DMS 273 (cell line): ENCODE data around the gene OCSTAMP.
A peak's percentile ranks its signal among the peaks of the same experiment; 100 is the strongest.

Experiments used
- DNase-seq: peaks from one replicate; lab custom pipeline; 2025; ENCODE audit not compliant: unreplicated experiment; lab: John Stamatoyannopoulos, UW

Gene OCSTAMP

DNA sequence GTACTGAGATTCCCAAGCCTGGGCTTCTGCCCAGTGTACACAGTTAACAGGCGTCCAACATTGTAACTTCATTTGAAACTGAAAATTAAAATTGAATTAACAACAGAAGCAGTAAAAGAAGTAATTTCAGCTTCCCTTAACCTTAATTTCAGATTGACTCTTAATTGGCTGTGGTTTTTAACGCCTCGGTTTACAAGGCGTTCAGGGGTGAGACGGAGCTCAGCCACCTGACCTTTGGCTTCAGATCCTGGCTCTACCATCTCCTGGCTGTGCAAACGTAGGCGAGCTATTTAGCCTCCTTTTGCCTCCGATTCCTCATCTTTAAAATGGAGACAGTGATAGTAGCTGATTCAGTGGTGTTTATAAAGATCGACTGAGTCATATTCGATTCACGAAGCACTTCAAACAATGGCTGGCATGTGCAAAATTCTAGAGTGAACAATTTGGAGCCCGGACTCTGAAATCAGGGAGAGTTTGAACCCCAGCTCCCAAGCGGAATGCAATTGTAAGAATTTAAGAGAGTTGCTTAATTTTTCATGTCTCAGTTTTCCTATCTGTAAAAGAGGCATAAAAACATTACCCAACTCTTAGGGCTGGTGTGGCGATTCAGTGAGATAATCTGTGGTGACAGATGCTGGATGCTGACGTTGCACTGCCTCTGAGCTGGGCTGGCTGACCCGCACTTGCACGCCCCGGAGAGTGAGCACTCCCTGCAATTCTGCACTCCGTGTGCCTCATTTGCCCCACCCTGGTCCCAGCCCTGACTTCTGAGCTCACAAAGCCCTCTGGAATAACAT lies 23.5 kb upstream of the OCSTAMP start:
- no peak for DNase-seq

DNA sequence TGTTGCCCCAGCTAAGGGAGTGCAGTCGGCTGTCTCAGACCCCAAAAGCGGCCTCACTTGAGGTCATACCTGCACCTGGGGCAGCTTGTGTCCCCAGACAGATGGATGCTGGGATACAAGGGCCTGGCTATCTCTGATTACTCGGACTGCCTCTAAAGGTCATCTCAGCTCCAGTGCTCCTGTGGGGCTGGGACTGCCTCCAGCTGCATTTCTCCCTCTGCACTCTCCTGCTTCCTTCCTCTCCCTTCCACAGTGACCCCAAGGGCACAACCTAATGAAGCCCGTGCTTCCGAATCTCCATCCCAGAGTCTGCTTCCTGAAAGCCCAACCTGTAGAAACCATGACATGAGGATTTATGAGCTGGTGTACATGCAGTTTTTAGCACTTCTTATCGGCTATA lies 22.8 kb upstream of the OCSTAMP start:
- DNase-seq = no peak

DNA sequence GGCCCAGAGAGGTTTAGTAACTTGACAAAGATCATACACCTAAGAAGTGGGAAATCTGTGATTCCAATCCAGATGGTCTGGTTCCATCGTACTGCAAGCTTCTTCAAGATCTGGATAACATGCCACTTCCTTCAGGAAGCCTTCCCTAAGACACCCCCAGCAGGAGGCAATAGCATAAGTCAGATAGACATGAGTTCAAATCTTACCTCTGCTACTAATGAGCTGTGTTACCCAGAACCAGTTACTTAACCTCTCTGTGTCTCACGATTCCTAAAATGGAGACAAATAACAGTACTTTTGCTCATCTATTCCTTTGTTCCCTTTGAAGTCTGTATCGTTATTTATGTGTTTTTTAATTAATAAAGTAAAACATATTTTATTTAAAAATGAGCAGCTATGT lies 22.3 kb upstream of the OCSTAMP start:
- no peak for DNase-seq

DNA sequence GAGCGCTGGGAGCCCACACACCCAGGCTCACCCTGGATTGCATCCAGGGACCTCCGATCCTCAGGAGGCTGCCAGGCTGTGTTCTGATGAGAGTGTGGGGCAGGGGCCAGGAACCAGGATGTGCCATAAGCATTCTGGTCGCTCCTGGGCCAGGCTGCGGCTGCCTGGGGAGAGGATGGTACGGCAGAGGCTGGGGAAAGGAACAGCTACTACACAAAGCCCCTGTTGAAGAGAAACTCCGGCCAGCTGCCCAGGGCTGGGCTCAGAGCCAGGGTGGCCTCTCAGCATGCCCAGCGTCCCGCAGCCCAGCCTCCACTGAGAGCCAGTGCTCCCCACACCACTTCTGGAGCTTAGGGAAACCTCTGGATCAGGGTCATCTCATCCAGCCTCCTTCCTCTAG lies 21.7 kb upstream of the OCSTAMP start:
- peak; percentile 33 for DNase-seq

DNA sequence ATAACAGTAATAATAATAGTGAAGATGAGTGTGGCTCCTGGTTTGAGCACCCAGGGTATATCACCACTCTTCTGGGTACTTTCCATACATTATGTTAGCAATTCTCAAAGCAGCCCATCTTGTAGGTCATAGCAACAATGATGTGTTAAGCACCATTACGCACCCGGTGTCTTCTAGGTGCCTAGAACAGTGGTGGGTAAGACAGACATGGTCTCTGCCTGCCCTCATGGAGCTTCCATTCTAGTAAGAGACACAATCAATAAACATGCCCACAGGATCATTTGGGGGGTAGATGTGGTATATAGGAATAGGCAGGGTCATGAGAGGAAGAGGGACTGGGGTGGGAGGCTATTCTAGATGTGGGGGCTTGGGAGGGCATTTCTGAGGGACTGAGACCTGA lies 21.0 kb upstream of the OCSTAMP start:
- DNase-seq = no peak

DNA sequence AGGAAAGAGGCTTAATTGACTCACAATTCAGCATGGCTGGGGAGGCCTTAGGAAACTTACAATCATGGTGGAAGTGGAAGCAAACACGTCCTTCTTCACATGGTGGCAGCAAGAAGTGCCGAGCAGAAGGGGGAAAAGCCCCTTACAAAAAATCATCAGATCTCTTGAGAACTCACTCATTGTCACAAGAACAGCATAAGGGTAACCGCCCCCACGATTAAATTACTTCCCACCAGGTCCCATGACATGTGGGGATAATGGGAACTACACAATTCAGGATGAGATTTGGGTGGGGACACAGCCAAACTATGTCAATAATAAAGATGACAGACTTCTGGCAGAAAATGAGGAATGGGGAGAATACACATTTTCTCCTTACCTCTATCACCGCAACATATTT lies 20.5 kb upstream of the OCSTAMP start:
- no peak for DNase-seq

DNA sequence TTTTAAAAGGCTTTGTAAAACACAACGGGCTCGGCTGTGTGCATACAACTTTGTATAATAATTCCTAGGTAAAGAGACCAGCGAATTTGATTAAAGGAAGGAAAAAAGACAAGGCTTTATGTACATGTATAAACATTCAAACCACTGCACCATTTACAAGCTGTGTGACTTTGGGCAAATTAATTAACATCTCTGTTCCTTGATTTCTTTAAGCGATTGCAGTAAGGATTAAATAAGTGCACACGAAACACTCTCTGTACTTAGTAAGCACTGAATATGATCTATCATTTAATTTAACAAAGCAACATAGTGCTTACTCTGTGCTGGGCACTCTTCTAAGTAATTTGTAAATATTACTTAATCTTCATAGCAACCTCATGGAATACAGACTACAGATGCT lies 19.5 kb upstream of the OCSTAMP start:
- DNase-seq = no peak

DNA sequence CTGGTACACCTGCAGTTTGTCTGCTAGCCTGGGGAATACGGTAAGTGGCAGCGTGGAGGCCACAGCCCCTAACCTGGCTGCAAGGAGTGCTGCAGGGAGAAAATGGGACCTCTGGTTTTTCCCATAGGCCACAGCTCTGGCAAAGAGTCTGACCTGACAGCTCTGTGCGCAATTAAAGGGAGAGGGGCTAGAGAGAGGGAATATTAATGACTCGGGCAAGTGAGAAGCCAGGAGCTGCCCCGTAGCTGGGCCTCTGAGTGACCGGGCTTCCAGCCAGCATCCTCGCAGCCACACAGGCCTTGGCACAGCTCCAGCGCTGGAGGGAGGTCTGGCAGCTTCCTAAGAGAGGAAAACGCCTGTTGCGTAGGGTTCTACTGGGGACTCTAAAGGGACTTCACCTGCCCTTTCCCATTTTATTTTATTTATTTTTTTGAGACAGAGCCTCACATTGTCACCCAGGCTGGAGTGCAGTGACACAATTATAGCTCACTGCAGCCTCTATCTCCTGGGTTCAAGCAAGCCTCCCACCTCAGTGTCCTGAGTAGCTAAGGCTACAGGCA lies 18.2 kb upstream of the OCSTAMP start:
- DNase-seq = peak; percentile 95

DNA sequence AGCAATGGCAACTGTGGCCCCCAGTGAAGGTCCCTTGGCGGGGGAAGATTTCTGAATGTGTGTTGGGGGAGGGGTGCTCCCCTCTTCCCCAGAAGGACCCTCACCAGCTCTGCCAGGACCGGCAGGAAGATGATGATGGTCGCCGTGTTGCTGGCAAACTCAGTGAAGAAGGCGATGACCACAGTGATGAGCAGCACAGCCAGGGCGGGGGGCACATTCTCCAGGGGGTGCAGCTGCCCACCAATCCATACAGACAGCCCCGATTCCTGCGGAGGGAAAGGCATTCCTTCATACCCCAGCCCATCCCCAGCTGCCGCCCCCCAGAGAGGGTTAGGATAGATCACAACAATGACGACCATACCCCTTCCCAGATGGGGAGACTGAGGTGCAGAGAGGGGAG lies 15.7 kb upstream of the OCSTAMP start:
- no peak for DNase-seq

DNA sequence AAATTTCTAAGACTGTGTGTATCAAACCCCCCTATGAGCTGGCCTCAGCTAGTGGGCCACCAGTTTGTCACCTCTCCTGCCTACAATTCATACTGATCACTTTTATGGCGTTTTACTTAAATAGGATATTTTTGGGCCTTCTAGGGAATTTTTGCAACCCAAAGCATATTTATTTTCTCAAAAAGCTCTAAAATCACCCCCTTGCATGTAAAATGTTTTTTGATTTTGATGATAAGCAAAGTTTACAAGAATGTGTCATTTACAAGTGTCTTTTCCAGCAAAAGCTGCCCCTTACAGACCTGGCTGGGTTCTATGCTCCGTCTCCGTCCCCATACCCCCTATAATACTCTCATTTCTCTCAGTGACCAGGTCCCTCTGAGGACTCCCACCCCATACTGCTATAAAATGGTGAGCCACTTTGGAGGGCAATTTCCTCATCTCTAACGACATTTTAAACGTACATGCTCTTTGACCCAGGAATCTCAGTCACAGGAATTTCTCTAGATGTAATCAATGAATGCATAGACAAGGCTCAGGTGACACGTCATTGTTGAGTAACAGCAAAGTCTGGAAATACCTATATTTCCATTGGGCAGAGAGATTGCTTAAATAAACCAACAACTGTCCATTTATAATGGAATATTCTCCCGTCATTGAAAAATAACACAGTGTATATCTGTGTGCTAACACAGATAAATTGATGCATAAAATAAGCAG lies 13.9 kb upstream of the OCSTAMP start:
- no peak for DNase-seq

DNA sequence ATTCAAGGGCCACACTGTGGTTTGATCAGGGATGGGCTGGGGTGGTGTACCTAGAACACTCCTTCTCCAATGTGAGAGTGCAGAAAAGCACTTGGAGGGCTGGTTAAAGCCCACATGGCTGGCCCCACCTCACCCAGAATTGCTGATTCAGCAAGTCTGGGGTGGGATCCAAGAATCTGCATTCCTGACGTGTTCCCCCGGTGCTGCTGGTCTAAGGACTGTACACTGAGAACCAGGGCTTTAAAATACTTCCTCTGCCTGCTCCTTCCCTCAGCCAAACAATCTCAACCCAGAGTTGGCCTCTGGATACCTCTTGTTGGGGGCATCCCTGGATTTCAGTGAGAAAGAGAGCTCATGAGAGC lies 13.4 kb upstream of the OCSTAMP start:
- no peak for DNase-seq

DNA sequence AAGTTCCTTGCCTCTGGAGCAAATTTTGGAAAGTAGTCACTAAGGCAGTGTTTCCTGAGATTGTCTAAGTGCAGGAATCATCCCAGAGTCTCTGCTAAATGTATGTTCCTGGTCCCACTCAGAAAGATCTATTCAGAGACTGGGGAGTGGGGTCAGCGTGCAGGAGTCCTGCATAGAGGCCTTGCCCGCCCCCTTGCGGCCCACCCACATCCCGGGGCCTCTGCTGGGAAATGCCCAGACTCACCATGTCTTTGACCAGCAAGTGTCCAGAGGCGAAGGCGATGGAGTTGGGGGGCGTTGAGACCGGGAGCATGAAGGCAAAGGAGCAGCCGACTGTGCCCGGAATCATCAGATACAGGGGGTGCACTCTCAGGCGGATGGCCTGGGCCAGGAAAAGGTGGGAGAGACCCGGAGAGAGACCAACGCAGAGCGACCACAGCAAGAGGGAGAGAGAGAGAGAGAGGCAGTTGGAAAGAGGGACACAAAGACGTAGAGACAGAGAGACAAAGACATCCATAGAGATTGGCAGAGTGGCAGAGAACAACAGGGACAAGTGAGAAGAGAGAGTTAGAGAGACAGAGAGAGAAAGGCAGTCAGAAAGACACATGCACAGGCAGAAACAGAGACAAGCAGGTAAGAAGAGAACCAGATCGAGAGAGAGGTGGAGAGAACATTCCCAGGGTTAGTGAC lies 12.9 kb upstream of the OCSTAMP start:
- no peak for DNase-seq

DNA sequence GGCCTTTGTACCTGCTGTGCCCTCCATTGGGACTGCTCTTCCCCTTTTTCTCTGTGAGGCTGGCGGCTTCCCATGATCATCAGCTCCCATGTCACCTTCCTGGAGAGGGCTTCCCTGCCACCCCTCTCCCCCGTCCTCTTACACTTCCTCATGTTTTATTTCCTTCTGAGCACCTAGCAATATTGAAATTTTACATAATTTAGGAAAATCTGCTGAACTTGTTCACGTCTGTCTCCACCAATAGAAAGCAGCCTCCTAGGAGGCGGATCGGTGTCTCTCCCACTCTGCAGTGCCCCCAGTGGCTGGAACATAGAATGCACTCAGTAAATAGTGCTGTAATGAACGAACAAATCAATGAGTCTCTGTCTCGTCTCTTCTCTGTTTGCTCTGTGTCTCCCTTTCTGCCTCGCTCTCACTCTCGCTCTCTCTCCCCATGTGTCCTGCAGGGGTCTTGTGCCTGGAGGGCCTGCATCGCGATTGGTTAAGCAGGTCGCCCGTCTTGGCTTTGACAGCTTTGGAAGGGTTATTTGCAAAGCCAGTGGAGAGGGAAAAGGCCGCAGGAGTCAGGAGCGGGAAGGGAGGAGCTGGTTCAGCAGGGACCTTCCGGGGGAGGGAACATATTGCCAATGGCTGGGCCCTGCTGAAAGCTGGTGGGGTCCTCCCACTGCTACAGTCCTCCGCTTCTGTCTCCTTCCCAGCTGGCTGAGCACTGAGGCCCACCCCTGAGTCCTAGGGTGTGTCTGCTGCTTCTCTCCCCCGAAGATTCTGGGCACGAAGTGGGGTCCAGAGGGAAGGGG lies 12.1 kb upstream of the OCSTAMP start:
- DNase-seq = peak; percentile 83

DNA sequence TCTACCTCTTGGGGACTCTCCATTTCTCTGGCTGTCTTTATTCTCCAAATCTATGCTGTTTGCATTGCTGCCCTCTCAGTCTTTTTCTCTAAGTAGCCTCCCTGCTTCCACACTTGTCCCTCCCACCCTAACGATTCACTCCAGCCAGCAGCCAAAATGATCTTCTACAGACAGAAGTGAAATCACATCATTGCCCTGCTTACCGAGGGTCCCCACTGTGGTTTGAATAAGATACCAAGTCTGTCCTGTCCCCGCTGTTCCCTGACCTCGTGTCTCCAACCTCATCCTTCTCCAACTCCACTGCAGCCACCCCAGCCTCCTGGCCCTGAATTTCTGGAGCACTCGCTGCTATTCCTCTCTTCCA lies 11.5 kb upstream of the OCSTAMP start:
- DNase-seq = no peak

DNA sequence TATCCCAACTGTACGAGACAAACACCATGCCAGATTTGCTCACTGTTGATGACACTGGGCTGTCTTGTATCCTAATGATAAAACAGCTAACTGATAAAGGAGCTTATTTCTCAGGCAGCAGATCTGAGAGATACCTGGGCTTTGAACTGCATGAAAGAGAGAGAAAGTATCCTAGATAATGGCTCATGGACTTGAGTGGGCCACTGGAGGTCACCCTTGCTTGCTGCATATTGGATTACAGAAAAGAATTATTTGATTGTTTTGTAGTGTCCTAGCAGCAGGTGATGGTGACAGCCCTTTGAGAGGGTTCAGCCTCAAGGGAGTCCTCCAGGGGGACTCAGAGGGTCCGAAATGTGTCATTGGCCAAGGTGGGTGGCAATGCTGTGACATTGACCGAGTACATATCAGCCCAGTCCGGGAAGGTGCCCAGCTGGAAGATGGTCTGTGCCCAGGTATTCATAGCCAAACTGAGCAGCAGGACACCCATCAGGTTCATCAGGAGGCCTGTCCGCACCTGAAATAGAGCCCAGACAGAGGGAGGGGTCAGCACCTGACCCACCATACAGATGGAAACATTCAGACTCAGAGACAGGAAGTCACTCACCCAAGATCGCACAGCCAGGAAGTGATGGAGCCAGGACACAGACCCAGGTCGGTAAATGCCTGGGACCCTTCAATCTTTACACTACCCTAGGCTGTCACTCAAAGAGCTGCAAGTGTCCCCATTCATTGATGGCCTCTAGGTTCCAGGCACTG lies 9.4 kb upstream of the OCSTAMP start:
- no peak for DNase-seq

DNA sequence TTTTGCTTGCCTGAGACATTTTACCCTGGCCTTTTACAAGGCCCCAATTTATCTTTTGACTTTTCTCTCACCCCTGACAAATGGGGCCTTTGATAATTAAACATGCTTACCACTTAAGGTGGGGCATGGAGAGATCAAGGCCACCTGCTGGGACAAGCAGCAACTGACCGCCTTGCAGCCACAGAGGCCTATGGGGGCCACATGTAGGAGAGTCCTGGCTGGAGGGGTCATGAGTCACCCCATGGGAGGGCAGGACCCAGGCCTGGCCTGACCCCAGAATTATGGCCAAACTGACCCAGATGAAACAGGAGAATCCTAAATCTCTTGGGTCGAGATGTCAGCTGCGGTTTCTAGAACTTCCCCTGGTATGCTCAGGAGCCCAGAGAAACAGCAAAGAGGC lies 8.5 kb upstream of the OCSTAMP start:
- DNase-seq = no peak

DNA sequence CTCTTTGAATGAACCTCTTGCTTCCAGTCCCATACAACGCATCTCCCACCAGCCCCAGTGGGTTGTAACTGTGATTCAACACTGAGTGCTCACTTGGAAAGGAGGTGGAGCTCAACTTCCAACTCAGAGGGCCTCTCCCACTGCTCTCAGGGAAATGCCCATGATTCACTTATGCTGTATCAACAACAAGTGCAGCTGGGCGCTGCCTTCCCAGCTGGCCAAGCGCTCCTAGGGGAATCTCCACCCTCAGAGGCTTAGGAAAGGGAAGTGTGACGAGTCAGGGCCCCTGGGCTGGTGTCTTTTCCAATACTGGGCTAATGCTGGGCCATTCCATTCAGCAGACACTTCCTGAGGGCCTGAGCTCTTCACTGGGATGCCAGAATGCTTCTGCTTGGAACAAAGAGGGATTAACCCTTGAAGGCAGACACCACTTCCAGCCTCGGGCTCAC lies 8.1 kb upstream of the OCSTAMP start:
- peak; percentile 54 for DNase-seq

DNA sequence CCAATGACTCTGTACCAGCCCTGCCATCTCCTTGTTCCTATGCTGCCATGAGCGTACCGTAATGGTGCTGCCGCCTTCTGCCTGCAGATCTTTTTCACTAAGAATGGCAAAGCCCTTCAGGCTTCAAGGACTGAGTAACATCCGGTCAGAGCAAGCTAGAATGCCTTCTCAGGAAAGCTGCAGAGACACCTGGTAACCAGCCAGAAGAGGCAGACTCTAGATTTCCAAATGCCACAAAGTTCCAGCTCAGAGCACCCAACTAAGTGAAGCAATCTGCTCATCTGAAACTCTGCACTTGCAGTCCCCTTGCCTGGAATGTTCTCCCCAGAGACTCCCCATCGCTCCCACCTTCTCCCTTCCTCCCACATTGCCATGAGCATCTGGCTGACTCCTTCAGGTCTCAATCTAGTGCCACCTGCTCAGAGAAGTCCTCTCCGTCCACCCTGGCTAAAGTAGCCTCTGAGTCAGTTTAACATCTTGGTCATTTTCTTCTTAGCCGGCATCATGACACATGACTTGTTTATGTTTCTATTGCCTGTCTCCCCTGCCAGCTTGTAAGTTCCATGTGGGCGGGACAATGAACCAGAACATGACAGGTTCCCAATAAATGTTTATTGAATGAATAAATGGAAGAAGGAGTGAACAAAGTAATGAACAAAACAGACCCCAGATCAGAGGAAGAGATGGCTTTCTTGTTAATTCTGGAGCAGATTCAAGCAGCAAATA lies 6.9 kb upstream of the OCSTAMP start:
- peak; percentile 16 for DNase-seq

DNA sequence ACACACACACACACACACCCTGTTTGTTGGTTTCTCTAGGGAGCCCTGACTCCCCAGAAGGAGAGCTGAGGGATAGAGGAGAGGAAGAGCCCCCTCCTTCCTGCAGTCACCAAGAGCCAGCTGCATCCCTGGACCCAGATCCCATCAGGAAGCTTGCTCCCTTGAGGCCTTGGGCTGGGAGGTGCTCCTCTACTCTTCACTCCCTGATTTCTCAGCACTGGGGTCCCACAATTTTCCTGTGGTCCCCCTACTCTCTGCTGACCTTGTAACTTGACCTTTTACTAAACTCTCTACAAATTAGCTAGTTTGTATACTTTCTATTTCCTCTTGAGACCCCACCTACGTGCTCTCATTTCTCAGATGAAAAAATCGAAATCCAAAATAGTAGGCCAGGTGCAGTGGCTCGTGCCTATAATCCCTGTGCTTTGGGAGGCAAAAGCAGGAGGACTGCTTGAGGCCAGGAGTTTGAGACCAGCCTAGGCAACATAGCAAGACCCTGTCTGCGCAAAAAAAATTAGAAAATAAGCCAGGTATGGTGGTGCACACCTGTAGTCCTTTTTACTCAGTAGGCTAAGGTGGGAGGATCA lies 5.0 kb upstream of the OCSTAMP start:
- DNase-seq = no peak
